Raji (cell line): ENCODE data around the gene PHACTR1.

Experiments
- POLR2A ChIP-seq: IDR thresholded peaks from 2 replicates; pipeline ENCODE4 v1.6.1; 2011; ENCODE audit warnings: low read depth, low read length, control low read depth; ENCODE audit not compliant: insufficient read depth

PHACTR1 gene

GRCh38 chr6:12729467-12729866 is 12.9 kb downstream of the PHACTR1 start:
- TF ChIP-seq POLR2A: no peak

DNA sequence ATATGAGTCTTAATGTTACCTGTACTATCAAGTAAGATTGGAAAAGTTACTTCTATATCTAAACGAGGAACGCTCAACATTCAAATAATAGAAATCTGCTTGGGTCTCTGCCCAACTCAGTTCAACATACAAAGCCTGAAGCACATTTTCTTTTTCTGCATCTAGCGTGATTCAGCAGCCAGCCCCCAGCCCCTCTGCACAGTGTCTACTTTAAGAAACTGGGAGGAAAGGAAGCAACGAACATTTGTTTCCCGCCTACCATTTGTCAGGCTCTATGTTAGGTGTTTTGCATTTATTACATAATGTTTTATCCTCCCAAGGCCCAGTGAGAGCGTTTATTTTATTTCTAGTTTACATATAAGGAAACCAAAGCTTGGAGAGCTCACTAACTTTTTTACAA is 17.3 kb downstream of the PHACTR1 start:
- TF ChIP-seq POLR2A: no peak

- no peak for TF ChIP-seq POLR2A
These were observed 19.2 kb downstream of the PHACTR1 start for GRCh38 chr6:12735786-12736185.

GRCh38 chr6:12748411-12748810 is 31.8 kb downstream of the PHACTR1 start:
- no peak for TF ChIP-seq POLR2A

DNA sequence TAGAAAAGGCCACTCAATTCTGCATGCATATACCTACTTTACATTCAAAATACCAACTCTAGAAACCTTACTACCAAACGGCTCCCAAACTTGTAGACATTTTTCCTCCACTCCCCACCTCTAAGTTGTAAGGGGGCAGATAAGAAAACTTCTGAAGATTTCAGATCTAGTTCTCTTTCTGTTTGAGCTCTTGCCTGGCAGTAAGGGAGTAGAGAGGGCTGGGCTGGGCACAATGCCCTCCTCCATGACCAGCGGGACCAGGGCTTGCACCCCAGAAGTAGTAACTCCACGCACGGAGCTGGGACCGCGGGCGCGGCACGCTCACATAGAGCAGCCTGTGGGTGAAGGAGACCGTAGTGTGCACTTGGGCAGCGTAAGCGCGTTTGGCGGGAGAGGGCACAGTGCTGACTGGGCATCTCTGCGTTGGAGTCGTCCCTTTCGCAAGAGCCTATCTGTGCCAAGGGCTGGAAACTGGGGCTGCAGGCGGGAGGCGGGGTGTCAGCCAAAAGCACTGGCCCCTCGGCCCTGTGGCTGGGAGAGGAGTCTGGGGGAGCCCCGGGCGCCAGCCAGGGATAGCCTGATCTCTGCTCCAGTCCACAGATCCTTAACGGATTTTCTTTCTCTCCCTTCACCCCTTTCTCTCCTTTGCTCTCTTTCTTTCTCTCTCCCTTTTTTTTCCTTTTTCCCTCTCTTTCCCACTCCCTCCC is 32.4 kb downstream of the PHACTR1 start:
- TF ChIP-seq POLR2A: no peak

- TF ChIP-seq POLR2A: no peak
These were observed 33.2 kb downstream of the PHACTR1 start for GRCh38 chr6:12749531-12750379.

DNA sequence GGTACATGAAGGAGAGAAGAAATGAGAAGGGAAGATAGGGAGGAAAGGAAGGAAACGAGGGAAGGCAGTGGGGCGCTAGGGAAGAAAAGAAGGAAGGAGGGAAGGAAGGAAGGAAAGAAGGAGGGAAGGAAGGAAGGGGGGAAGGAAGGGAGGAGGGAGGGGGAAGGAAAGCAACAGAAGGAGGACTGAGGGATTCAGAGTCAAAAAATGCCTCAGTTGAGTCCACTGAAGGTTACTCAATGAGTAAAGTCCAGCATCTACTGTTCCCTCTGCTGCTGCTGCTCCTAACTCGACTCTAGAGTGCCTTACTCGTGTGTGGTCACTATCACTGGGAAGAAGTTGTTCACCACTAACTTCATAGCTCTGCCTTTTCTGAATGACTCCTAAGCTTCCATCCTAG is 33.8 kb downstream of the PHACTR1 start:
- no peak for TF ChIP-seq POLR2A

DNA sequence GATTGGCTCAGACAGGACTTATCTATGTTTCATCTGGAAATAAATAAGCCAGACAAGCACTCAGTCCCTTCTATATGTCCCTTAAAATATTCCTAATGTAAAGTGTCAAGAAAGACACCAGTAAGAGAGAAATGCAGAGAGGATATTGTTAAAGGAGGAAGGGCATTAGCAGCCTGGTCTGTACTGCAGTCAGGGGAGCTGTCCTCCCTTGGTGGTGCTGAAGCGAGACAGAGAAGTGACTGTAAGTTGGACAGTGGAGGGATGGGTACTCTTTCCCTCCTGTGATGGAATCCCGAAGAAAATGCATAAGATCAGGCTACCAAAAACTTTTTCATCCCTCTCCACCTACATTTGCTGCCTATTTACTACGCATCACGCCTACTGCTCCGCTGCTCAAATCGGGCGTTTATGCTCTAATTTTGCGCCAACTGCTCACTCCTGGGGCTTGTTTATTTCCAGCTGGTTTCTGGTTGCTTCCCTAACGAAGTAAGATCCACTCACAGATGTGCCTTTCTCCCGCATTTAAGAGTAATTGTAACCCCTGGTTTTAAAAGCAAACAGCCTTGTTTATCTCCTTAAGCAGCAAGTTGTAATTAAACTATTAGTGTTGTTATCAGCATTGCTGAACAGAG is 35.2 kb downstream of the PHACTR1 start:
- TF ChIP-seq POLR2A: no peak

- no peak for TF ChIP-seq POLR2A
These were observed 36.5 kb downstream of the PHACTR1 start for GRCh38 chr6:12753036-12753435.

DNA sequence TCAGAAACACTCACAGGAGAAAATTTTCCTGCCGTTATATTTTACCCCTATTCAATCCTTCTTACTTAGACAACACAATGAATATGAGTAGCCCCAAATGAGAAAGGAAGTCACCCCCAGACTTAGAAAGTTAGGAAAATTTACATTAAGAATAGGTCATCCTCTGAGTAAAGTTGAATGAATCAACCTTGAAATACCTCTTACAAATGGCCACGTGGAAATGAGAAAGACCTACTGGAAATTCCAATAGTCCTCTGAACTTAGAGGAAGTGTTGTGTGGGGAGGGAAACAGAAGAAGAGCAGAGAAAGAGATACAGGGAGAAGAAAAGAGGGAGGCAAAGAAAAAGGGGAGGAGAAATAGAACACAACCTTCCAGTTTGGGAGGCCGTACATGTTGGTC is 43.7 kb downstream of the PHACTR1 start:
- no peak for TF ChIP-seq POLR2A

DNA sequence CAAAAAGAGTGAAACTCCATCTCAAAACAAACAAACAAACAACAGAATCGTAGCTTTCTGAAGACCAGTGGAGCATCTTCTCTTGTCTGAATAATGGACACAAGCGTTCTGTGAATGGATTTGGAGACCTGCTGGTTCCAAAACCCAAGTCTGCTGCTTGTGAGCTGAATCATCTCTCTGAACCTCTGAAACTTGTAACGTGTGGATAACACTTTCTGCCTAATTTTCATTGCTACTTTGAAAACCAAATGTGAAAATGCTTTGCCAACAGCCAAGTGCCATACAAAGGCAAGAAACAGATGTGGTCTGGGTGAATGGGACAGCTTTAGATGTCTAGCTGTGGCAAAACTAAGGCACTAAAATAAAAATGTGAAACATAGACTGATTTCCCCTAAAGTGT is 44.3 kb downstream of the PHACTR1 start:
- no peak for TF ChIP-seq POLR2A

GRCh38 chr6:12761376-12762115 is 45.0 kb downstream of the PHACTR1 start:
- TF ChIP-seq POLR2A: no peak

- no peak for TF ChIP-seq POLR2A
These were observed 49.8 kb downstream of the PHACTR1 start for GRCh38 chr6:12766365-12766764.

- no peak for TF ChIP-seq POLR2A
These were observed 50.4 kb downstream of the PHACTR1 start for GRCh38 chr6:12767016-12767415.

- TF ChIP-seq POLR2A: no peak
These were observed 53.1 kb downstream of the PHACTR1 start for GRCh38 chr6:12769556-12770256.
